ENCODE results near the gene SORBS1. TPM values are rescaled to one million over a fixed set of nuclear protein-coding genes. Genes with fewer than 3 reads are reported as not detected.

Gene SORBS1
- total RNA-seq, 1 donor from 2014 or later = 16.1 TPM

- H3K36me3 Mint-ChIP-seq = peaks cover 2% of the 10 kb centered on the region
- peaks cover 15% of the 10 kb centered on the region for H3K27me3 Mint-ChIP-seq (ENCODE audit: insufficient read depth, low read depth)
- no peaks in the 10 kb centered on the region for H3K27me3 ChIP-seq
- peaks cover 36% of the 10 kb centered on the region for H3K4me1 Mint-ChIP-seq
- H3K9me3 Mint-ChIP-seq = no peaks in the 10 kb centered on the region
- H4K20me1 ChIP-seq (ENCODE audit: low read depth) = no peaks in the 10 kb centered on the region
- TF ChIP-seq EZH2 (IDR thresholded peaks at IDR 0.05) (no peak), EZH2phosphoT487 (IDR thresholded peaks at IDR 0.05) (no peak)
- TF ChIP-seq, protein P1, sequence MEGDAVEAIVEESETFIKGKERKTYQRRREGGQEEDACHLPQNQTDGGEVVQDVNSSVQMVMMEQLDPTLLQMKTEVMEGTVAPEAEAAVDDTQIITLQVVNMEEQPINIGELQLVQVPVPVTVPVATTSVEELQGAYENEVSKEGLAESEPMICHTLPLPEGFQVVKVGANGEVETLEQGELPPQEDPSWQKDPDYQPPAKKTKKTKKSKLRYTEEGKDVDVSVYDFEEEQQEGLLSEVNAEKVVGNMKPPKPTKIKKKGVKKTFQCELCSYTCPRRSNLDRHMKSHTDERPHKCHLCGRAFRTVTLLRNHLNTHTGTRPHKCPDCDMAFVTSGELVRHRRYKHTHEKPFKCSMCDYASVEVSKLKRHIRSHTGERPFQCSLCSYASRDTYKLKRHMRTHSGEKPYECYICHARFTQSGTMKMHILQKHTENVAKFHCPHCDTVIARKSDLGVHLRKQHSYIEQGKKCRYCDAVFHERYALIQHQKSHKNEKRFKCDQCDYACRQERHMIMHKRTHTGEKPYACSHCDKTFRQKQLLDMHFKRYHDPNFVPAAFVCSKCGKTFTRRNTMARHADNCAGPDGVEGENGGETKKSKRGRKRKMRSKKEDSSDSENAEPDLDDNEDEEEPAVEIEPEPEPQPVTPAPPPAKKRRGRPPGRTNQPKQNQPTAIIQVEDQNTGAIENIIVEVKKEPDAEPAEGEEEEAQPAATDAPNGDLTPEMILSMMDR (IDR thresholded peaks at IDR 0.05) = no peak
- H3K27ac ChIP-seq = no peak overlapping the region
- H3K79me2 ChIP-seq (ENCODE audit: low read depth) = no peaks in the 10 kb centered on the region
- no peaks in the 10 kb centered on the region for H3K36me3 ChIP-seq
- no peak for DNase-seq (ENCODE audit: low spot score)
- no peak overlapping the region for H3K9ac ChIP-seq
- H2AFZ ChIP-seq (replicated peaks) = no peak overlapping the region
- peaks cover 9% of the 10 kb centered on the region for H3K4me1 ChIP-seq
- H3K4me3 ChIP-seq = no peak overlapping the region
- no peaks in the 10 kb centered on the region for H3F3A ChIP-seq (ENCODE audit: low read depth)
- H3K4me2 ChIP-seq = no peak overlapping the region
- H3K27ac Mint-ChIP-seq = no peak overlapping the region
- no peaks in the 10 kb centered on the region for H3K9me3 ChIP-seq (ENCODE audit: low read depth)
- H3K4me3 Mint-ChIP-seq = no peak overlapping the region
Measured at GRCh38 chr10:95543459-95543858, 17.7 kb downstream of the SORBS1 start.

DNA sequence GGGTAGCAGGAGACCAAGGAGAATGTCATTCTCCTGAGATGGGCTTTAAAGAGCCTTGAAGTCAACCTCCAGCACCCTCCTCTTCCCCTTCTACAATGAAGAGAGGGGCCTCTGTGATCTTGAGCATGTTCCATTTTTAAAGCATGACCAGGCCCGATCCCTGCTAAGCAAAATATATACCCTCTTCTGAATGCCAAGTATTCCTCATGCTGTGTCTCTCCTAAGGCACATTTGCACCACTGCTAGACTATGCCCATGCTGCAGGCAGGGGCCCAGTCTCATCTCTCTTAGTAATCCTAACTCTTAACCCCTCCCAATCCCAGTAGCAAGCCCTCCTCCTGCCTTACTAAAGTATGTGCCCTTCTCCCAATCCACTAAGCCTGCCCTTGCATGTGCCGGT lies 18.4 kb downstream of the SORBS1 start:
- no peaks in the 10 kb centered on the region for H3F3A ChIP-seq (ENCODE audit: low read depth)
- H3K36me3 Mint-ChIP-seq = peaks cover 2% of the 10 kb centered on the region
- no peak overlapping the region for H3K4me3 ChIP-seq
- H3K4me3 Mint-ChIP-seq = no peak overlapping the region
- peaks cover 33% of the 10 kb centered on the region for H3K4me1 Mint-ChIP-seq
- peaks cover 13% of the 10 kb centered on the region for H3K27me3 Mint-ChIP-seq (ENCODE audit: insufficient read depth, low read depth)
- peaks cover 6% of the 10 kb centered on the region for H3K4me1 ChIP-seq
- H3K9me3 ChIP-seq (ENCODE audit: low read depth) = no peaks in the 10 kb centered on the region
- TF ChIP-seq, protein P1 (IDR thresholded peaks at IDR 0.05) = no peak
- TF ChIP-seq EZH2 (IDR thresholded peaks at IDR 0.05) (no peak), EZH2phosphoT487 (IDR thresholded peaks at IDR 0.05) (no peak)
- no peak overlapping the region for H3K27ac Mint-ChIP-seq
- H3K79me2 ChIP-seq (ENCODE audit: low read depth) = no peaks in the 10 kb centered on the region
- H3K27me3 ChIP-seq = no peaks in the 10 kb centered on the region
- H3K27ac ChIP-seq = no peak overlapping the region
- H3K4me2 ChIP-seq = no peak overlapping the region
- no peaks in the 10 kb centered on the region for H3K36me3 ChIP-seq
- no peak overlapping the region for H2AFZ ChIP-seq (replicated peaks)
- H4K20me1 ChIP-seq (ENCODE audit: low read depth) = no peaks in the 10 kb centered on the region
- H3K9me3 Mint-ChIP-seq = no peaks in the 10 kb centered on the region
- H3K9ac ChIP-seq = no peak overlapping the region
- DNase-seq (ENCODE audit: low spot score) = no peak

GRCh38 chr10:95542330-95542729 lies 18.8 kb downstream of the SORBS1 start:
- no peaks in the 10 kb centered on the region for H3K9me3 Mint-ChIP-seq
- Histone ChIP-seq H3K4me3 (no peak overlapping the region), H3K9ac (no peak overlapping the region), H3F3A (ENCODE audit: low read depth) (no peaks in the 10 kb centered on the region), H3K9me3 (ENCODE audit: low read depth) (no peaks in the 10 kb centered on the region), H2AFZ (replicated peaks) (no peak overlapping the region), H3K4me1 (peaks cover 4% of the 10 kb centered on the region), H3K79me2 (ENCODE audit: low read depth) (no peaks in the 10 kb centered on the region), H3K4me2 (no peak overlapping the region), H3K27ac (no peak overlapping the region), H3K36me3 (no peaks in the 10 kb centered on the region), H4K20me1 (ENCODE audit: low read depth) (no peaks in the 10 kb centered on the region), H3K27me3 (no peaks in the 10 kb centered on the region)
- H3K27ac Mint-ChIP-seq = no peak overlapping the region
- no peak overlapping the region for H3K4me3 Mint-ChIP-seq
- peaks cover 2% of the 10 kb centered on the region for H3K36me3 Mint-ChIP-seq
- no peak for TF ChIP-seq EZH2phosphoT487 (IDR thresholded peaks at IDR 0.05)
- TF ChIP-seq EZH2 (IDR thresholded peaks at IDR 0.05) = no peak
- peaks cover 33% of the 10 kb centered on the region for H3K4me1 Mint-ChIP-seq
- no peak for DNase-seq (ENCODE audit: low spot score)
- peaks cover 12% of the 10 kb centered on the region for H3K27me3 Mint-ChIP-seq (ENCODE audit: insufficient read depth, low read depth)

DNA sequence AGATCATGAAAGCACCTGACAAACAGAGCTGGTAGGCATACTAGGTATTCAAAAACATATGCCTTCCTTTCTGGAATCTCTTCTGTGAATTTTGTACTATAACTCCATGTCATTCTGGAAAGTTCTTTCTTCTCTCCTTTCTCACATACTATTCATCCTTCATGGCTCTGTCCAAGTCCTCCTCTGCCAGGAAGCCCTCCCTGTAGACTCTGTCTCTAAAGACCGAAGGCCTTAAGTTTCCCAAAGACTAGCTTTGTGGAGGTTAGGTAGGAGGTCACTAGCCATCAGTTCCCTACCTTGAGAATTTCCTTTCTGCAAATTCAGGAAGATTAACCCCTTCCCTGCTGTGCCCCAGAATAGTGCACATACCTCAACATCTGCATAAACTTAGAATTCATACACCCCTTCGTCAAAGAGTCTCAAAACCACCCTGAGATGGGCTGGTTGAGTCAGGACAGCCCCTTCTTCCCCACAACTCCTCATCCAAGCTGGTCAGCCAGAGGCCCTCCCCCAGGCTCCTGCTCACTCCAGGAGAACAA lies 20.6 kb downstream of the SORBS1 start:
- Histone ChIP-seq H3K27ac (no peak overlapping the region), H3K4me3 (no peak overlapping the region), H3F3A (ENCODE audit: low read depth) (no peaks in the 10 kb centered on the region), H3K9me3 (ENCODE audit: low read depth) (no peaks in the 10 kb centered on the region), H4K20me1 (ENCODE audit: low read depth) (no peaks in the 10 kb centered on the region), H3K79me2 (ENCODE audit: low read depth) (no peaks in the 10 kb centered on the region), H3K4me2 (no peak overlapping the region), H2AFZ (replicated peaks) (no peak overlapping the region), H3K4me1 (peaks cover 4% of the 10 kb centered on the region), H3K27me3 (no peaks in the 10 kb centered on the region), H3K36me3 (no peaks in the 10 kb centered on the region), H3K9ac (no peak overlapping the region)
- no peak for TF ChIP-seq EZH2phosphoT487 (IDR thresholded peaks at IDR 0.05)
- TF ChIP-seq, protein P1 (IDR thresholded peaks at IDR 0.05) = no peak
- TF ChIP-seq EZH2 (IDR thresholded peaks at IDR 0.05) = no peak
- H3K36me3 Mint-ChIP-seq = peaks cover 2% of the 10 kb centered on the region
- H3K4me3 Mint-ChIP-seq = no peak overlapping the region
- no peak overlapping the region for H3K27ac Mint-ChIP-seq
- H3K27me3 Mint-ChIP-seq (ENCODE audit: insufficient read depth, low read depth) = peaks cover 18% of the 10 kb centered on the region
- no peaks in the 10 kb centered on the region for H3K9me3 Mint-ChIP-seq
- H3K4me1 Mint-ChIP-seq = peaks cover 42% of the 10 kb centered on the region
- no peak for DNase-seq (ENCODE audit: low spot score)

All from neural progenitor cell (in vitro differentiated cells).